Fibroblast of skin of right biceps (primary cell): ENCODE results near the gene RTN3.
"Not testable (repeated sequence)": the region's sequence is repeated elsewhere in the genome, so short reads cannot be mapped to it uniquely, and the experiment has no call there.

Source experiments
- DNase-seq: peaks from one replicate; pipeline ENCODE4 v3.0.0-alpha.2; 2013

Gene RTN3

GRCh38 chr11:63682066-63683021 lies 1.0 kb downstream of the RTN3 start:
- DNase-seq, result peak; percentile 25

GRCh38 chr11:63683133-63683991 lies 2.1 kb downstream of the RTN3 start:
- DNase-seq, result peak; percentile 42

DNA sequence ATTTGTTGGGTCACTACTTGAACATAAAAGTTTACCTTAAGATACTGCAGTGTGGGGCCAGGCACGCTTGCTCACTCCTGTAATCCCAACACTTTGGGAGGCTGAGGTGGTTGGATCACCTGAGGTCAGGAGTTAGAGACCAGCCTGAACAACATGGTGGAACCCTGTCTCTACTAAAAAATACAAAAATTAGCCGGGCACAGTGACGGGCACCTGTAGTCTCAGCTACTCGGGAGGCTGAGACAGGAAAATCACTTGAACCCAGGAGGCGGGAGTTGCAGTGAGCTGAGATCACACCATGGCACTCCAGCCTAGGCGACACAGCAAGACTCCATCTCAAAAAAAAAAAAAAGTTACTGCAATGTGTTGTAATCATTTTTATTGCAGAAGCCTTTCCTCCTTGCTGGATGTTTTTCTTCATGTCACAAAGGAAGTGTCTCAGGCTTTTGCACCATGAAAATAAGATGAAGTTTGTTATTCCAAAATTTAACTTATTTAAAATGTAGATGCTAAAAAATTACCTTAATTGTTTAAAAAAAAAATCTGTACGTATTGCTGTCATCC lies 3.9 kb downstream of the RTN3 start:
- not testable (repeated sequence) for DNase-seq

DNA sequence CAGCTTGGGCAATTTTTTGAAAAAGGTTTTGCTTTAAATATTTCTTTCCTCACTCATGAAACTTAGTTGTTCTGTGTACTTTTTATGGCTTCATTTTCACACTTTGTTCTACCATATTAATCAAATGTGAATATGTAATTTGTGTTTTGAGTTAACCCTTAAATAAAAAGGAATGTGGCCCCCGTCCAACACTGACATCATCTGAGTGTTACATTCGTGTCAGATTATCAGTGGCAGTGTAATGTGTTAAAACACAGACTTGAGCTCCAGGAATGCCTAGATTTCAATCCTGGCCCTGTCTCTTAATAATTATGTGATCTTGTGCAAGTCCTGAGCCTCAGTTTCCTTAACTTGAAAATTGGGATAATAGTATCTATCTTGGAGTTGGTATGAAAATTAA lies 5.6 kb downstream of the RTN3 start:
- DNase-seq, result peak; percentile 56

GRCh38 chr11:63687845-63688244 lies 6.5 kb downstream of the RTN3 start:
- peak; percentile 17 for DNase-seq

GRCh38 chr11:63694596-63694995 lies 13.3 kb downstream of the RTN3 start:
- DNase-seq, result no peak

DNA sequence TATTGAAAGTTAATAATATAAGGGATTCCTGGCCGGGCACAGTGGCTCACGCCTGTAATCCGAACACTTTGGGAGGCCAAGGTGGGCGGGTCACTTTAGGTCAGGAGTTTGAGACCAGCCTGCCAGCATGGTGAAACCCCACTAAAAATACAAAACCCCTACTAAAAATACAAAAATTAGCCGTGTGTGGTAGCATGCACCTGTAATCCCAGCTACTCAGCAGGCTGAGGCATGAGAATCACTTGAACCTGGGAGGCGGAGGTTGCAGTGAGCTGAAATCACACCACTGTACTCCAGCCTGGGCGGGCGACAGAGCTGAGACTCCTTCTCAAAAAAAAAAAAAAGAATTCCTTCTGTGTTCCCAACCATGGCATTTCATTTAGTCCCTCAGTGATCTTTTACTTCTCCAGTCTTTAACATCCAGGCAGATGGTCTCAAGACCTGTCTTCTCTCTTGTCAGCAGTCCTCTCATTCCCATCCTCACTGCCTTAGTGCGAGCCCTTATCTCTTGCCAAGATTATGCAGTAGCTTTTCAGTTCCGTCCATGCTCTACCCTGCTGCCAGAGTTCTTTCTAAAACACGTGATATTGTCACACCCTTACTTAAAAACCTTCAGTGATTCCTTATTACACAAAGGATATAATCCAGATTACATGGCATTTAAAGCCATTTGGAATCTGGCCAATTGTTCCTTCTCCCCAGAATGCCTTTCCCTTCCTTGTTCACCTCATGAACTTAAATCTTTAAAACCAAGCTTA lies 17.9 kb downstream of the RTN3 start:
- no peak for DNase-seq

DNA sequence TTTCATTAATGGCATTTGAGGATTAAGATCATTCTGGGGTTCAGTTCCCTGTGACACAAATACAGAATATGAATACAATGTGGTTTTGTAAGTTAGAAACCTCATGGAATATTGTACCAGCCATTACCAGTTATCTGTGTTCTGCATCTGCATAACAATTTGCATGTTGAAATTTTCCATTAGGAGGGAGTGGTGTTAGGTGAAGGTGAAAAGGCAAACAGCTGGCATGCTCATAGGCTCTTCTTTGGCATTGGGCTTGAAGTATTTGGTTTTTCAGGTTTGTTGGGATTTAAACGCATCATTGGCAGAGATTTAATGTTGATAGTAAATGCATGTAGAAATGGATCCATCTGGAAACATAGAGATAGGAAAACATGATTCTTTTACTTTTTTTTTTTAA lies 18.6 kb downstream of the RTN3 start:
- no peak for DNase-seq

DNA sequence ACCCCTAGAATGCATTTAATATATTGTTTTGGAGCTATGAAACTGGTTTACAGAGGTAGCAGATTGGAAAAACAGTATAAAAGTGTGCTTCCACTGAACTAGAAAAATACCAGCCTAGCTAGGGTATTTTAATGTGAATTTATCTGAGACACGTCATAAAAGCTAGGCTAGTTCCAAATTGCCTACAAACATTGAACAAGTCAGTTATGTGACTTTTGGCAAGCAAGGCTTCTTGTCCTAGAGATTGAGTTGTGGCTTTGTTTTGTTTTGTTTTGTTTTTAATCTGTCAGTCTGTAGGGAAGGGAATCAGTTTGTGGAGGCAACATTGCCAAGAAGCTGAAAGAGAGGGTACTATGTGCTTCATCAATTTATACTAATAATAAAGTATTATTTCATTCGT lies 24.2 kb downstream of the RTN3 start:
- DNase-seq, result no peak

DNA sequence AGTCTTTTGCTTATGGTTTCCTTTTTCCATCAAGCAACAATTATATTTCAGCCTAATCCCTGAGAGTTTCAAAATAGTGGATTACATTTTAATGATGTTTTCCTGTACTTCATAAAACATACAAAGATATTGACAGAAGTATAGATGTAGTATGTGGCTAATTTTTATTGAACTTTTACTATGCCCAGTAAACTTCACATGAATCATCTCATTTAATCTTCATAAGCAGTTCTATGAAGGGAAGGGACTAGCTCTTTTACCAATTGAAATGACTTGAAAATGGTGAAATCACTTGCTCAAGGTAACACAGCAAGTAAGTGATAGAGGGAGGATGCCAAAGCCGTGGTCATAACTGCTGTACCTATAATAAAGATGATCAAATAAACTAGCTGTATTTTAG lies 27.5 kb downstream of the RTN3 start:
- no peak for DNase-seq

- no peak for DNase-seq
These were observed 28.1 kb downstream of the RTN3 start for GRCh38 chr11:63709336-63709884.

- peak; percentile 69 for DNase-seq
These were observed 29.3 kb downstream of the RTN3 start for GRCh38 chr11:63710476-63711217.

GRCh38 chr11:63711838-63712237 lies 30.5 kb downstream of the RTN3 start:
- DNase-seq, result no peak

- DNase-seq, result no peak
These were observed 32.5 kb downstream of the RTN3 start for GRCh38 chr11:63713766-63714165.

GRCh38 chr11:63716046-63716445 lies 34.7 kb downstream of the RTN3 start:
- DNase-seq, result no peak

DNA sequence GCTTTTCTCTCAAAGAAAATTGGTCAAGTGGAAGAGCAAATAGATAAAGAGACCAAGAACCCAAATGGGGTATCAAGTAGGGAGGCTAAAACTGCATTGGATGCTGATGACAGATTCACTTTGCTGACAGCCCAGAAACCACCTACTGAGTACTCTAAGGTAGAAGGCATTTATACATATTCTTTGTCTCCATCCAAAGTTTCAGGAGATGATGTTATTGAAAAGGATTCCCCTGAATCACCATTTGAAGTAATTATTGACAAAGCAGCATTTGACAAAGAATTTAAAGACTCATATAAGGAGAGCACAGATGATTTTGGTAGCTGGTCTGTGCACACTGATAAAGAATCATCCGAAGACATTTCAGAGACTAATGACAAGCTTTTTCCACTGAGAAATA lies 37.7 kb downstream of the RTN3 start:
- DNase-seq, result no peak

GRCh38 chr11:63719987-63720386 lies 38.7 kb downstream of the RTN3 start:
- peak; percentile 33 for DNase-seq

- no peak for DNase-seq
These were observed 39.3 kb downstream of the RTN3 start for GRCh38 chr11:63720611-63721010.

- DNase-seq, result no peak
These were observed 48.0 kb downstream of the RTN3 start for GRCh38 chr11:63729326-63729725.

DNA sequence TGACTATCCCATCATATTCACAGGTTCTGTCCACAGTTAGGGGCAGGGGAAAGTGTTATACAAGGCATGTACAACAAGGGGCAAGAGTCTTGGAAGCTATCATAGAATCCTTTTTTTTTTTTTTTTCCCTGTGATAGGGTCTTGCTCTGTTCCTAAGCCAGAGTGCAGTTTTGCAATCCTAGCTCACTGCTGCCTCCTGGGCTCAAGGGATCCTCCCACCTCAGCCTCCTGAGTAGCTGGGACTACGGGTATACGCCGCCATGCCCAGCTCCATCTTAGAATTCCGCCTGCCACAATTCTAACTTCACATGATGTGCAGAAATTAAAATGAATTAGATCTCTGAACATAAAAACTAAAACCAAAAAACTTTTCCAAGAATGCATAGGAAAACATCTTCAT lies 55.6 kb downstream of the RTN3 start:
- no peak for DNase-seq

GRCh38 chr11:63737718-63738117 lies 56.4 kb downstream of the RTN3 start:
- no peak for DNase-seq
